ENCODE data around the gene ARRDC2. TPM values are rescaled to one million over a fixed set of nuclear protein-coding genes. Genes with fewer than 3 reads are reported as not detected.
A peak's percentile ranks its signal among the peaks of the same experiment; 100 is the strongest.

The ARRDC2 gene
- total and polyA plus RNA-seq, 2 of the 13 experiments (the other 11 are each of a cell fraction or from before 2014, with no cell fraction given) = 2.1 to 3.4 TPM

GRCh38 chr19:18000915-18001776 is 6.8 kb upstream of the ARRDC2 start (continued):
- TF ChIP-seq ZNF20 (CRISPR knock-in tag; IDR thresholded peaks at IDR 0.05) = no peak
- no peak for TF ChIP-seq HNF4G (IDR thresholded peaks at IDR 0.05; ENCODE audit: borderline replicate concordance, low read depth, low read length)
- no peak for TF ChIP-seq HNF4G (CRISPR knock-in tag; IDR thresholded peaks at IDR 0.05; ENCODE audit: borderline replicate concordance, low read depth)
- no peak for TF ChIP-seq ZNF670 (CRISPR knock-in tag; IDR thresholded peaks at IDR 0.05; ENCODE audit: borderline replicate concordance)
- no peak for TF ChIP-seq ZNF513 (CRISPR knock-in tag; conservative IDR thresholded peaks at IDR 0.05)
- TF ChIP-seq SMAD1 (CRISPR knock-in tag; IDR thresholded peaks at IDR 0.05; ENCODE audit: borderline replicate concordance, low read depth) = no peak
- no peak for TF ChIP-seq MAZ (IDR thresholded peaks at IDR 0.05; ENCODE audit: borderline replicate concordance, low read depth, low read length)
- TF ChIP-seq MAZ (CRISPR knock-in tag; IDR thresholded peaks at IDR 0.05; ENCODE audit: low read depth) = no peak
- TF ChIP-seq ZNF672 (CRISPR knock-in tag; IDR thresholded peaks at IDR 0.05) = no peak
- TF ChIP-seq BRD4 (CRISPR knock-in tag; IDR thresholded peaks at IDR 0.05) = no peak
- no peak for TF ChIP-seq JARID2 (CRISPR knock-in tag; IDR thresholded peaks at IDR 0.05; ENCODE audit: insufficient replicate concordance)
- no peak for TF ChIP-seq ZNF431 (CRISPR knock-in tag; IDR thresholded peaks at IDR 0.05; ENCODE audit: borderline replicate concordance, low read depth)
- no peak for TF ChIP-seq DR1 (CRISPR knock-in tag; IDR thresholded peaks at IDR 0.05)
- TF ChIP-seq ZGPAT (CRISPR knock-in tag; IDR thresholded peaks at IDR 0.05) = peak; percentile 79; the same call in 1 of the 2 replicates
- no peak for TF ChIP-seq KDM4B (CRISPR knock-in tag; IDR thresholded peaks at IDR 0.05)
- peak; percentile 90 for TF ChIP-seq ARNT2 (CRISPR knock-in tag; IDR thresholded peaks at IDR 0.05; ENCODE audit: low read depth)
- peak; percentile 81 for TF ChIP-seq RBFOX2 (IDR thresholded peaks at IDR 0.05; ENCODE audit: low read depth, low read length)
- TF ChIP-seq ZFP1 (CRISPR knock-in tag; IDR thresholded peaks at IDR 0.05) = no peak
- TF ChIP-seq ZNF121 (CRISPR knock-in tag; IDR thresholded peaks at IDR 0.05) = no peak
- TF ChIP-seq ZNF543 (CRISPR knock-in tag; IDR thresholded peaks at IDR 0.05) = no peak
- TF ChIP-seq SP2 (CRISPR knock-in tag; IDR thresholded peaks at IDR 0.05) = peak; percentile 35; the same call in 1 of the 2 replicates
- no peak for TF ChIP-seq FLYWCH1 (CRISPR knock-in tag; IDR thresholded peaks at IDR 0.05)
- no peak for TF ChIP-seq HNF1A (IDR thresholded peaks at IDR 0.05; ENCODE audit: low read depth)
- no peak for TF ChIP-seq HNF1A (CRISPR knock-in tag; IDR thresholded peaks at IDR 0.05; ENCODE audit: borderline replicate concordance)
